ENCODE measurements around the gene POMP.

DNA sequence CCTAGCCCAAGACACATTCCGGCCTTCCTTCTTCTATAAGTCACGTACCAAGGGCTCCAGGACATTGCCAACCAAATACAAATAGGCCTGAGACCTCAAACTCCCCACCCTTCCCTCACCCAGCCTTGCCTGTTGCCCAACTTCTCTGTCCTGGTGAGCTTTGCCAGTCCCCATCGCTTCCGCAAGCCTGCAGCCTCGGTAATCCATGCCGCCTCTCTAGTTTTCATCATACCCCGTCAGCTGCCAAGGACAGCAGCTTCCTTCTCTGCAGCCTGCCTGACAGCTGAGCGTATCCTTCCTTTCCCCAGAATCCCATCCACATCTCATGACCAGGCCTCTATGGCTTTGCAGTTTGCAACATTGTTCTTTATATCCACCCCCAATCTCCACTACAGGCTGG, 36.6 kb upstream of the POMP start:
- TF ChIP-seq, protein P1, sequence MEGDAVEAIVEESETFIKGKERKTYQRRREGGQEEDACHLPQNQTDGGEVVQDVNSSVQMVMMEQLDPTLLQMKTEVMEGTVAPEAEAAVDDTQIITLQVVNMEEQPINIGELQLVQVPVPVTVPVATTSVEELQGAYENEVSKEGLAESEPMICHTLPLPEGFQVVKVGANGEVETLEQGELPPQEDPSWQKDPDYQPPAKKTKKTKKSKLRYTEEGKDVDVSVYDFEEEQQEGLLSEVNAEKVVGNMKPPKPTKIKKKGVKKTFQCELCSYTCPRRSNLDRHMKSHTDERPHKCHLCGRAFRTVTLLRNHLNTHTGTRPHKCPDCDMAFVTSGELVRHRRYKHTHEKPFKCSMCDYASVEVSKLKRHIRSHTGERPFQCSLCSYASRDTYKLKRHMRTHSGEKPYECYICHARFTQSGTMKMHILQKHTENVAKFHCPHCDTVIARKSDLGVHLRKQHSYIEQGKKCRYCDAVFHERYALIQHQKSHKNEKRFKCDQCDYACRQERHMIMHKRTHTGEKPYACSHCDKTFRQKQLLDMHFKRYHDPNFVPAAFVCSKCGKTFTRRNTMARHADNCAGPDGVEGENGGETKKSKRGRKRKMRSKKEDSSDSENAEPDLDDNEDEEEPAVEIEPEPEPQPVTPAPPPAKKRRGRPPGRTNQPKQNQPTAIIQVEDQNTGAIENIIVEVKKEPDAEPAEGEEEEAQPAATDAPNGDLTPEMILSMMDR (IDR thresholded peaks at IDR 0.05), result no peak
- TF ChIP-seq POLR2A (IDR thresholded peaks at IDR 0.05) (no peak), EP300 (IDR thresholded peaks at IDR 0.05) (no peak), POLR2AphosphoS5 (IDR thresholded peaks at IDR 0.05) (no peak)

Data from suprapubic skin (tissue), 4 donors.